DOHH2 (cell line): ENCODE data around the gene PDHB.

Experiments
- H3F3A ChIP-seq: fragments of 200-600 bp; sonication (generic), shearing (Covaris generic); 2 replicates; pipeline ENCODE4 v1.6.0; 2016; ENCODE audit warnings: antibody characterized with exemption, mild to moderate bottlenecking; ENCODE audit not compliant: control insufficient read depth, insufficient read depth
- H3K27ac ChIP-seq: fragments of 200-600 bp; sonication (generic); 2 replicates; pipeline ENCODE4 v1.5.1; 2014; ENCODE audit warnings: low read depth, mild to moderate bottlenecking, low read length, moderate library complexity
- H3K27me3 ChIP-seq: fragments of 200-600 bp; sonication (generic); 2 replicates; pipeline ENCODE4 v1.6.1; 2014; ENCODE audit warnings: mild to moderate bottlenecking, low read length, mixed read lengths; ENCODE audit not compliant: control insufficient read depth
- H3K36me3 ChIP-seq: fragments of 200-600 bp; sonication (generic); 2 replicates; pipeline ENCODE4 v1.6.1; 2014; ENCODE audit warnings: mild to moderate bottlenecking, low read length, moderate library complexity, mixed read lengths; ENCODE audit not compliant: control insufficient read depth
- H3K4me1 ChIP-seq: fragments of 200-600 bp; sonication (generic); 2 replicates; pipeline ENCODE4 v1.6.1; 2014; ENCODE audit warnings: mild to moderate bottlenecking, low read length, mixed read lengths; ENCODE audit not compliant: control insufficient read depth
- H3K4me2 ChIP-seq: fragments of 200-600 bp; sonication (generic); 2 replicates; pipeline ENCODE4 v1.6.0; 2014; ENCODE audit warnings: mild to moderate bottlenecking, low read length, moderate library complexity
- H3K4me3 ChIP-seq: fragments of 200-600 bp; sonication (generic); 2 replicates; pipeline ENCODE4 v1.5.1; 2014; ENCODE audit warnings: mild to moderate bottlenecking, low read length, mixed read lengths
- H3K79me2 ChIP-seq: fragments of 200-600 bp; sonication (generic); 2 replicates; pipeline ENCODE4 v1.6.1; 2014; ENCODE audit warnings: mild to moderate bottlenecking, low read length, mixed read lengths; ENCODE audit not compliant: control insufficient read depth
- H3K9me2 ChIP-seq: fragments of 200-600 bp; sonication (generic); replicated peaks from 2 replicates; pipeline ENCODE4 v1.6.1; 2014; ENCODE audit warnings: mild to moderate bottlenecking, low read length, mixed read lengths; ENCODE audit not compliant: control insufficient read depth
- H3K9me3 ChIP-seq: fragments of 200-600 bp; sonication (generic); 2 replicates; pipeline ENCODE4 v1.6.1; 2014; ENCODE audit warnings: antibody characterized with exemption, low read length, mixed read lengths; ENCODE audit not compliant: control insufficient read depth, insufficient read depth
- H4K20me1 ChIP-seq: fragments of 200-600 bp; sonication (generic); 2 replicates; pipeline ENCODE4 v1.6.0; 2014; ENCODE audit warnings: low read depth, mild to moderate bottlenecking, antibody characterized with exemption, low read length, moderate library complexity; ENCODE audit not compliant: control insufficient read depth, insufficient read depth
- CTCF ChIP-seq: fragments of 200-600 bp; sonication (generic); IDR thresholded peaks from one replicate; pipeline ENCODE4 v1.5.1; 2014; ENCODE audit warnings: antibody characterized with exemption, mild to moderate bottlenecking, low read depth, low read length; ENCODE audit not compliant: poor library complexity, severe bottlenecking
- EZH2phosphoT487 ChIP-seq: fragments of 200-600 bp; sonication (generic); IDR thresholded peaks from 2 replicates; pipeline ENCODE4 v1.6.1; 2017; ENCODE audit warnings: borderline replicate concordance, mild to moderate bottlenecking, antibody characterized with exemption, low read length, moderate library complexity, mixed read lengths

PDHB gene

GRCh38 chr3:58434511-58434910 is 879 bp upstream of the PDHB start:
- peaks cover 13% of the 10 kb centered on the region for H3F3A ChIP-seq
- H3K27ac ChIP-seq, result no peak overlapping the region
- H4K20me1 ChIP-seq, result peaks cover 3% of the 10 kb centered on the region; the same call in 1 of the 2 replicates
- H3K27me3 ChIP-seq, result no peaks in the 10 kb centered on the region
- peak overlapping the region; percentile 75 for H3K4me2 ChIP-seq
- H3K9me2 ChIP-seq, result no peaks in the 10 kb centered on the region
- peaks cover 20% of the 10 kb centered on the region for H3K4me1 ChIP-seq
- peak overlapping the region; percentile 98 for H3K4me3 ChIP-seq
- H3K9me3 ChIP-seq, result no peaks in the 10 kb centered on the region
- peaks cover 29% of the 10 kb centered on the region for H3K36me3 ChIP-seq
- TF ChIP-seq EZH2phosphoT487, result no peak
- no peak for TF ChIP-seq CTCF
- H3K79me2 ChIP-seq, result peaks cover 26% of the 10 kb centered on the region

GRCh38 chr3:58434168-58434504 is 504 bp upstream of the PDHB start:
- peaks cover 33% of the 10 kb centered on the region for H3K36me3 ChIP-seq
- no peaks in the 10 kb centered on the region for H3K9me2 ChIP-seq
- peaks cover 3% of the 10 kb centered on the region; the same call in 1 of the 2 replicates for H4K20me1 ChIP-seq
- peak overlapping the region; percentile 98 for H3K4me3 ChIP-seq
- H3K79me2 ChIP-seq, result peaks cover 26% of the 10 kb centered on the region
- H3K9me3 ChIP-seq, result no peaks in the 10 kb centered on the region
- H3F3A ChIP-seq, result peaks cover 17% of the 10 kb centered on the region
- TF ChIP-seq CTCF, result no peak
- TF ChIP-seq EZH2phosphoT487, result no peak
- H3K4me1 ChIP-seq, result peaks cover 24% of the 10 kb centered on the region
- no peaks in the 10 kb centered on the region for H3K27me3 ChIP-seq
- no peak overlapping the region for H3K27ac ChIP-seq
- H3K4me2 ChIP-seq, result peak overlapping the region; percentile 75

GRCh38 chr3:58432905-58433304 is 727 bp downstream of the PDHB start:
- H3K27ac ChIP-seq, result peak overlapping the region; percentile 58
- no peak for TF ChIP-seq EZH2phosphoT487
- no peak for TF ChIP-seq CTCF
- H3K9me2 ChIP-seq, result no peaks in the 10 kb centered on the region
- peak overlapping the region; percentile 93 for H3K4me2 ChIP-seq
- peak overlapping the region; percentile 98 for H3K4me3 ChIP-seq
- peaks cover 26% of the 10 kb centered on the region for H3K4me1 ChIP-seq
- peaks cover 7% of the 10 kb centered on the region; the same call in 1 of the 2 replicates for H4K20me1 ChIP-seq
- peaks cover 27% of the 10 kb centered on the region for H3F3A ChIP-seq
- peaks cover 45% of the 10 kb centered on the region for H3K36me3 ChIP-seq
- H3K79me2 ChIP-seq, result peaks cover 26% of the 10 kb centered on the region
- H3K9me3 ChIP-seq, result no peaks in the 10 kb centered on the region
- no peaks in the 10 kb centered on the region for H3K27me3 ChIP-seq
